ENCODE data around the gene CALCOCO1. TPM values are rescaled to one million over a fixed set of nuclear protein-coding genes. Genes with fewer than 3 reads are reported as not detected.

Gene CALCOCO1
- total RNA-seq, 2 experiments from 2014 or later, result 12.8 to 25.1 TPM

GRCh38 chr12:53761306-53761705, 34.1 kb upstream of the CALCOCO1 start:
- Histone ChIP-seq H3K9me3 (ENCODE audit: low read length) (no peaks in the 10 kb centered on the region), H3K27ac (ENCODE audit: low read depth, low read length, poor library complexity, severe bottlenecking) (no peak overlapping the region), H3K4me3 (ENCODE audit: low read depth, low read length, poor library complexity, severe bottlenecking) (no peak overlapping the region), H2AFZ (ENCODE audit: low read length) (no peak overlapping the region), H4K20me1 (ENCODE audit: insufficient read depth, low read length) (no peaks in the 10 kb centered on the region), H3K4me1 (ENCODE audit: insufficient read depth, low read length, poor library complexity, severe bottlenecking) (peaks cover 22% of the 10 kb centered on the region), H3K79me2 (ENCODE audit: insufficient read depth, low read depth, low read length) (peaks cover 17% of the 10 kb centered on the region; the same call in 1 of the 2 replicates), H3K9me2 (ENCODE audit: insufficient read depth, low read length) (no peaks in the 10 kb centered on the region), H3K36me3 (ENCODE audit: insufficient read depth, low read length) (peaks cover 19% of the 10 kb centered on the region; the same call in 1 of the 2 replicates), H3K4me2 (ENCODE audit: low read length) (no peak overlapping the region)
- no peak for TF ChIP-seq CTCF (conservative IDR thresholded peaks at IDR 0.05; ENCODE audit: low read length)
- no peak for TF ChIP-seq EZH2phosphoT487 (IDR thresholded peaks at IDR 0.05; ENCODE audit: borderline replicate concordance, low read depth, low read length)
- no peak for DNase-seq (ENCODE audit: low spot score)
- CTCF ChIA-PET (ENCODE audit: unreplicated experiment), result interaction anchor here (0.5 kb wide), 2 partner anchors 224 to 320 kb away, joined by 3 to 4 read pairs; partner anchors contain the start of gene HOXC10
- intact Hi-C loops (cut with micrococcal nuclease; ENCODE audit: unreplicated experiment), result no loop called here
- POLR2A ChIA-PET, result no interaction called here
- no TSS peak for BruUV-seq (replicated peaks)

GRCh38 chr12:53759261-53759660, 32.0 kb upstream of the CALCOCO1 start:
- no peaks in the 10 kb centered on the region for H4K20me1 ChIP-seq (ENCODE audit: insufficient read depth, low read length)
- H3K36me3 ChIP-seq (ENCODE audit: insufficient read depth, low read length), result peaks cover 13% of the 10 kb centered on the region; the same call in 1 of the 2 replicates
- no peak overlapping the region for H3K27ac ChIP-seq (ENCODE audit: low read depth, low read length, poor library complexity, severe bottlenecking)
- no peak overlapping the region for H2AFZ ChIP-seq (ENCODE audit: low read length)
- H3K4me1 ChIP-seq (ENCODE audit: insufficient read depth, low read length, poor library complexity, severe bottlenecking), result peaks cover 40% of the 10 kb centered on the region
- no peaks in the 10 kb centered on the region for H3K9me2 ChIP-seq (ENCODE audit: insufficient read depth, low read length)
- peaks cover 37% of the 10 kb centered on the region; the same call in 1 of the 2 replicates for H3K79me2 ChIP-seq (ENCODE audit: insufficient read depth, low read depth, low read length)
- H3K4me2 ChIP-seq (ENCODE audit: low read length), result no peak overlapping the region
- H3K9me3 ChIP-seq (ENCODE audit: low read length), result no peaks in the 10 kb centered on the region
- DNase-seq (ENCODE audit: low spot score), result no peak
- H3K4me3 ChIP-seq (ENCODE audit: low read depth, low read length, poor library complexity, severe bottlenecking), result no peak overlapping the region
- no TSS peak for BruUV-seq (replicated peaks)
- POLR2A ChIA-PET, result no interaction called here
- intact Hi-C loops (cut with micrococcal nuclease; ENCODE audit: unreplicated experiment), result loop anchor here (5.0 to 10.0 kb wide), 2 partner anchors 218 to 754 kb away; partner anchors contain the start of gene EIF4B
- no peak for TF ChIP-seq CTCF (conservative IDR thresholded peaks at IDR 0.05; ENCODE audit: low read length)
- TF ChIP-seq EZH2phosphoT487 (IDR thresholded peaks at IDR 0.05; ENCODE audit: borderline replicate concordance, low read depth, low read length), result no peak
- CTCF ChIA-PET (ENCODE audit: unreplicated experiment), result no interaction called here

- ChIA-PET CTCF (ENCODE audit: unreplicated experiment) (interaction anchor here (1.1 kb wide), 1 partner anchor 34 kb away, joined by 3 read pairs; no protein-coding TSS in a partner anchor), POLR2A (no interaction called here)
Measured at GRCh38 chr12:53758730-53759103, 31.5 kb upstream of the CALCOCO1 start.

More at GRCh38 chr12:53758730-53759103, 31.5 kb upstream of the CALCOCO1 start:
- H3K9me2 ChIP-seq (ENCODE audit: insufficient read depth, low read length), result no peaks in the 10 kb centered on the region
- no peaks in the 10 kb centered on the region for H4K20me1 ChIP-seq (ENCODE audit: insufficient read depth, low read length)
- no peaks in the 10 kb centered on the region for H3K9me3 ChIP-seq (ENCODE audit: low read length)
- H2AFZ ChIP-seq (ENCODE audit: low read length), result no peak overlapping the region
- H3K4me2 ChIP-seq (ENCODE audit: low read length), result peak overlapping the region; percentile 87
- intact Hi-C loops (cut with micrococcal nuclease; ENCODE audit: unreplicated experiment), result loop anchor here (5.0 to 10.0 kb wide), 2 partner anchors 219 to 754 kb away; partner anchors contain the start of gene EIF4B
- no peak overlapping the region for H3K4me3 ChIP-seq (ENCODE audit: low read depth, low read length, poor library complexity, severe bottlenecking)
- no peak for DNase-seq (ENCODE audit: low spot score)
- peaks cover 13% of the 10 kb centered on the region; the same call in 1 of the 2 replicates for H3K36me3 ChIP-seq (ENCODE audit: insufficient read depth, low read length)
- peaks cover 37% of the 10 kb centered on the region; the same call in 1 of the 2 replicates for H3K79me2 ChIP-seq (ENCODE audit: insufficient read depth, low read depth, low read length)
- no TSS peak for BruUV-seq (replicated peaks)
- TF ChIP-seq EZH2phosphoT487 (IDR thresholded peaks at IDR 0.05; ENCODE audit: borderline replicate concordance, low read depth, low read length), result no peak
- TF ChIP-seq CTCF (conservative IDR thresholded peaks at IDR 0.05; ENCODE audit: low read length), result no peak
- no peak overlapping the region for H3K27ac ChIP-seq (ENCODE audit: low read depth, low read length, poor library complexity, severe bottlenecking)
- H3K4me1 ChIP-seq (ENCODE audit: insufficient read depth, low read length, poor library complexity, severe bottlenecking), result peaks cover 45% of the 10 kb centered on the region

All from OCI-LY7 (cell line).